HK-2 (cell line): Measurements from ENCODE around the gene KDM4B.
A peak's percentile ranks its signal among the peaks of the same experiment; 100 is the strongest.
"Not testable (repeated sequence)": the region's sequence is repeated elsewhere in the genome, so short reads cannot be mapped to it uniquely, and the experiment has no call there.

Experiments
- DNase-seq: peaks from one replicate; pipeline ENCODE4 v3.0.0-alpha.2; 2018; ENCODE audit not compliant: unreplicated experiment

KDM4B gene

DNA sequence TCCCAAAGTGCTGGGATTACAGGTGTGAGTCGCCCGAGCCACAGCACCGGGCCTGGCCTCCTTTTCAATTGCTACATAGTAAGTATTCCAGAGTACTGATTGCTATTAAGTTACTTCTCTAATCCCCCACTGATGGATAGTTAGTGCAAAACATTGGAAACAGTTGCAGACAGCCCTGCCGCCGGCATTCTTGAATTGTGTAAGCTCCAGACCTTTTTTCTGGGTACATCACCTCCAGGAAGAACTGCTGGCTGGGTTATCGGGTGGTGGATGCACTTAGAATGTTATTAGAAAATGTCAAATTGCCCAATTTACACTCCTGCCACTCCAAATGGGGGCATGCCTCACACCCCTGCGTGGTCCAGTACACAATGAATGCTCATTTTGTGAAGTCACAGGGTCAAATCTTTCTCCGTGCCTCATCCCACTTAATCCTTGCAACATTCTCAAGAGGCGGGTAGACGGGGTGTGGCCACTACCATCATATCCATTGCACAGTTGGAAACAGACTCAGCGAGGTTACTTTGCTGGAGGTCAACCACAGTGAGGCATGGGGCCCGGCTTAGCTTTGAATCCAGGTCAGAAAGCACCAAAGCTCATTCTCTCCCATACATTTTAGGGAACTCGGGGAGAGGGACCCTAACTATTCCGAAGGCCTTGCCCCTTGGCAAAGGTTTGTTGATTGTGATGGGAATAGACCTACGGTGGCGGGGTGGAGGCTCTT, 1.0 kb upstream of the KDM4B start:
- DNase-seq: peak; percentile 58

DNA sequence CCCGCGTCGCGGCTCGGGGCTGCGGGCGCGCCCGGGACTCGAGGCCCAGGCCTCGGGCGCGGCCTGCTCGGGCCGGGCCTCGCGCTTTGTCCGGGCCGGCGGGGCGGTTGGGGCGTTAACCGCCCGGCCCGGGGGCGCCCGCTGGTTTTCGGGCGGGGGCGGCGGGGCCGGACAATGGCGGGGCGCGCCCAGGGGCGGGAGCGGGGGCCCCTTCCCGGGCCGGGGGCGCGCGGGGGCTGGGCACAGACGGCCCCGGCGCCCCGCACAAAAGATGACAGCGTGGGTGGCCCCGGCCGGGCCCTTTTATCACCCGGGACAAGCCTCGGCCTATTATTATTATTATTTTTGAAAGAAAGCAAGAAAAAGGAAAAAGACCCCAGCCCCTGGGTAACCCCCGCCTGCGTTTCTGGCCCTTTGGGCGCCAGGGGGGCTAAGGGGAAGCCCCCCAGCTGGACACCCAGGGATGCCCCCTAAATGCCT, 419 bp downstream of the KDM4B start:
- no peak for DNase-seq

DNA sequence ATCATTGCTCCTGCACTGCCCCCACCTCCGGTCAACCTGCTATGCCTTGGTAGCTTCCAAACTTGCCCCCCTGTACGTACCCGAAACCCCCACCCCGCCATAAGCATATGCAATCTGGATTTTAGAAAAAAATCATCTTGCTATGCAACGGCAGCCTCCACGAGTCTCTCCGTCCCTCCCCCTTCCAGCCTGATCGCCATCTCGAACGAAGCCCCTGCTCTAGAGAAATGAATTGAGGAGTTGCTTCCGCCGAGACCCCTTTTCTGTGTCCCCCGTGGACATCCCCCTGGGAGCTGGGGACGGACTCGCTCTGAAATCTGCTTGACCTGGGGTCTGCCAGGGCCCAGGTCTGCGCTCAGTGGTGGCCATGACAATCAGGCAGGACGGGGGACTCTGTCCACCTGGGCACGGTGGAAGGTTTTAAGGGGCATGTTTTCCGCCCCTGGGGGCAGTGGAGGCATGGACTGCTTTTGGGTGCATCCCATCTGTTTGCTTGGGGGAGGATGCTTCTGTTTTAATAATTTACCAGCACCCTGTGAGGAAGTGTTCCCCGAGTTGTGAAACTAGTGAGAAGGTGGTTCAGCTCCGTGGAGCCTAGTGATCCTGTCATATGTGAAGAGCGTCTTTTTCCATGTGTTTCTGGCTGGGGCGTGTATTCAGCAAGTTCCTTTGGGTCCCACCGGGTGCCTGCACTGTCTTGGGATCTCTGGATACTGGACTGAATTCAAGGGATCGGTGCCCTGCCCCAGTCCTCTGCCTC, 1.0 kb downstream of the KDM4B start:
- no peak for DNase-seq

DNA sequence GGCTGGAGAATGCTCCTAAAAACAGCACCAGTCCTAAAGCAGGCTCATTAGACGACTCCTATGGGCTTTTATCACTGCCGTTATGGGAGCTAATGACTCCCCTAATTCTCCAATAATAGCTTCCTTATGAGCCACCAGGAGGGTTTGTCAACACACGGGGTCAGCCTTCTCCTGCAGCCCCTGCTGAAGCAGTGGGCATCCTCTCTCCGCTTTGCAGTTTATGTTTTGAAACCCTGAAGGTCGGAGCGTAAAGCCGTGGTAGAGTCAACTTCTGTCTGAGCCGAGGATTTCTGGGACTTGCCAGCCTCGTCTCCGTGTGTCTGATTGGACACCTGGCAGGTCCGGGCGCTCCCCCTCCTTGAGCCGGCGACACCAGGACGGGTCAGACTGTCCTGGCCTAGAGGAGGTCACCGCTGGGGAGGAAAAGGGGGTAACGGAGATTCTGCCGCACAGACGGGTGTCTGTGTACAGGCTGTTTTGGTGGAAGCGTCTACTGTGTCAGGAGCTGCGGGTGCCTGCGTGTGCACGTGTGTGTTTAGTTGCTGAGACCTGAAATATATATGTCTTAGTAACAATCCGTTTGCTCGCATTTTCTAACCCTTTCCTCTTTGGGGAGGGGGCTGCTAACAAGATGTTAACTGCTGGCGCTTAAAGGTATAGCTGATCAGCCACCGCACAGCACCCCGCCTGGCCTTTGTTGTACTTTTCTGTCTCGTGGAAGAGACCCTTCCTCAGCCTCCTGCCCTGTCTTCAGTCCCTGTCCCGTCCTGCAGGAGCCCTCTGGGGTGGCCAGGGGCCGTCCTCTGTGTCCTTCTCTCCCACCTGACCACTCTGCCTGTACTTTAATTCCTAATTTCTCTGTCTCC, 1.9 kb downstream of the KDM4B start:
- no peak for DNase-seq

DNA sequence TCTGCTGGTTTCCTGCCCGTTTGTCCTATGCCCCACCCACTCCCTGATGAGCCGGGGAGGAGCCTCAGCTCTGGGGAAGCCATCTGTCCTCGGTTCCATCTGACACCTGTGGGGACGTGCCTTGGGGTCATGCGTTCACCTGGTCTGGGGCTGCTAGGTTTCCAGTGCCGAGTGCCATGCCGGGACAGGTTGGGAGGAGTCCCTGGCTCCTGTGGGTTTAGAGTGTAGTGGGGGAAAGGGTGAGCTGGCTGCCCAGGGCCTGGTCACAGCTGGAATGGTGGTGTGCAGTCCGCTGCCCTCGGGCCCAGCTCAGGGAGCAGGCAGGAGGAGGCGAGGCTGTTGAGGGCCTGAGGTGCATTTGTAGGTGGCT, 2.5 kb downstream of the KDM4B start:
- DNase-seq: no peak

DNA sequence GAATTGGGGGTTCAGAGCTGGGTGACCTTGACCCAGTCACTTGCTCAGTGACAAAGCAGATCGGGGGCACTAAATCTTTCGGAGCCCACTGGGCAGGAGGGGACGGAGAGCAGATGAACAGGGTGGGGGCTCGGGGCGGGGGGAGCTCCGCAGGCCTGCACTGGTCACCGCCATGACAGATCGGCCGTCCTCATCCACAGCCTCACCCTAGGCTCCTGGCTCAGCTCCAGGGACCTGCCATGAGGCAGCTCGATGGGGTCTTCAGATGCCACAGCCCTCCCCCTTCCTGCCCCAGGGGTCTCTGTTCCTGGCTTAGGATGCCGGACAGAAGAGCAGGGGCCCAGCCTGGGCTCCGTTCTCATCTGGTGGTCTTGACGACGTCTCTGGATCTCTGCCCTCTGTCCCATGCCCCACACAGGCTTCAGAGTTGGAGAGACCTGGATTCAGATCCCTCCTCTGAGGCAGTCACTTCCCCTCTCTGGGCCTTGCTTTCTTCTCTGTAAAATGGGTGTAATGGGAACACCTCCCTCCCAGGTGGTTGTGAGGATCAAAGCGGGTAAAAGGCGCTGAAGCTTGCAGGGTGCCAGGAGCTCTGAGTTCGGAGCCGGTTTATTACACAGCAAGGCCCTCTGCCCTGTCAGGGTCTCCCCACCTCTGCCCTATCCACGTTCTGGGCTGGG, 3.0 kb downstream of the KDM4B start:
- no peak for DNase-seq

DNA sequence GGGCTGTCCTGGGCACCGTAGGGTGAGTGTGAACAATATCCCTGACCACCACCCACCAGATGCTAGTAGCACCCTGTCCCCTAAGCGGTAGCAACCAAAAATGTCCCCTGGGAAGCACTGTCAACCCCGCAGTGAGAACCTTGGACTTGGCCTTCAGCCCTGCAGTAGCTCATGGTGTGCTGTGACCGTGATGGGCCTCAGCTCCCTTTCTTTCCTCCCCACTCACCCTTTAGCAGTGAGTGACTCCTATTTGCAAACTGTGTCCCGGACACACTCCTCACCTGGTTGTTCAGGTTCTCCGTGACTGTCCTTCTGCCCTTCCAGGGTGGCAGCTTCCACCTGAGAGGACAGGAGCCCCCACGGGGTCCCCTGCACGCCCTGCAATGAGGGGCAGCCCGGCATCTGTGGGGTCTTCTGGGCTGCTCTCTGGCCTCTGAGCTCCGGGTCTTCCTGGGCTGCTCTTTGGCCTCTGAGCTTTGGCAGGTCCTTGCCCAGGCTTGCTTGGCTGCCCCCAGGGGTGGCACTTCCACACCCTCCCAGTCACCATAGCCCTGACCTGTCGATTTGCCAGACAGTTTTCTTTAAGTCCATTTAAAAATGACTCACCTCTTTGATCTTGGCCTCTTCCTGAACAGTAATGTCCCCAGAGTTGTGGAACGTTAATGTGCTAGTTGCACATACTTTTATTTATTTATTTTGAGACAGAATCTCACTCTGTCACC, 3.8 kb downstream of the KDM4B start:
- DNase-seq: no peak

DNA sequence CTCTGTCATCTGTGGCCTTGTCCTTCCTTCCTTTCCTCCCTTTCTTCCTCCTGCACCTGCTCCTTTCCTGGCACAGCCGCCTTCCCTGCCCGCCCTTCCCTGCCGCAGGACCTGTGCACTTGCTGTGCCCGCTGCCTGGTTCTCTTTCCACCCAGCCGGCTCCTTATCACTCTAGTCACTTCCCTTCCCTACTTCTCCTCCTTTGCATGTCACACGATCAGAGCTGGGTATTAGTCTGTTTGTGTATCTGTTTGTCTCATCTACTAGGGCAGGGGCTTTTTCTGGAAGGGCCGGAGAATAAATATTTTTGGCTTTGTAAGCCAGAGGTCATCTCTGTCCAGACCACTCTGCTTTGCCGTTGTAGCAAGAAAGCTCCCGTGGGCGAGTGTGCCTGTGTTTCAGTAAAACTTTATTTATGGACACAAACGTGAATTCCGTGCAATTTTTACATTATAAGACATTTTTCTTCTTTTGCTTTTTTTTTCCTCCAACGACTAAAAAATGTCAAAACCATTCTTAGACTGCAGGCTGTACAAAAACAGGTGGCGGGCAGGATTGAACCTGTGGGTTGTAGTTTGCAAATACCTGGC, 6.1 kb downstream of the KDM4B start:
- no peak for DNase-seq

DNA sequence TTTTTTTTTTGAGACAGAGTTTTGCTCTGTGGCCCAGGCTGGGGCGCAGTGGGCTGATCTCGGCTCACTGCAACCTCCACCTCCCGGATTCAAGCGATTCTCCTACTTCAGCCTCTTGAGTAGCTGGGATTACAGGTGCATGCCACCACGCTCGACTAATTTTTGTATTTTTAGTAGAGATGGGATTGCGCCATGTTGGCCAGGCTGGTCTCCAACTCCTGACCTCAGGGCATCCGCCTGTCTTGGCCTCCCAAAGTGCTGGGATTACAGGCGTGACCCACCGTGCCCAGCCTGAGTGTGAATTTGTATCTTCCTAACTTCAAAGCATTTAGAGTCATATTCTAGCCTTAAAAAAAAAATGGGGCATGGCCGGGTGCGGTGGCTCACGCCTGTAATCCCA, 6.7 kb downstream of the KDM4B start:
- DNase-seq: not testable (repeated sequence)

DNA sequence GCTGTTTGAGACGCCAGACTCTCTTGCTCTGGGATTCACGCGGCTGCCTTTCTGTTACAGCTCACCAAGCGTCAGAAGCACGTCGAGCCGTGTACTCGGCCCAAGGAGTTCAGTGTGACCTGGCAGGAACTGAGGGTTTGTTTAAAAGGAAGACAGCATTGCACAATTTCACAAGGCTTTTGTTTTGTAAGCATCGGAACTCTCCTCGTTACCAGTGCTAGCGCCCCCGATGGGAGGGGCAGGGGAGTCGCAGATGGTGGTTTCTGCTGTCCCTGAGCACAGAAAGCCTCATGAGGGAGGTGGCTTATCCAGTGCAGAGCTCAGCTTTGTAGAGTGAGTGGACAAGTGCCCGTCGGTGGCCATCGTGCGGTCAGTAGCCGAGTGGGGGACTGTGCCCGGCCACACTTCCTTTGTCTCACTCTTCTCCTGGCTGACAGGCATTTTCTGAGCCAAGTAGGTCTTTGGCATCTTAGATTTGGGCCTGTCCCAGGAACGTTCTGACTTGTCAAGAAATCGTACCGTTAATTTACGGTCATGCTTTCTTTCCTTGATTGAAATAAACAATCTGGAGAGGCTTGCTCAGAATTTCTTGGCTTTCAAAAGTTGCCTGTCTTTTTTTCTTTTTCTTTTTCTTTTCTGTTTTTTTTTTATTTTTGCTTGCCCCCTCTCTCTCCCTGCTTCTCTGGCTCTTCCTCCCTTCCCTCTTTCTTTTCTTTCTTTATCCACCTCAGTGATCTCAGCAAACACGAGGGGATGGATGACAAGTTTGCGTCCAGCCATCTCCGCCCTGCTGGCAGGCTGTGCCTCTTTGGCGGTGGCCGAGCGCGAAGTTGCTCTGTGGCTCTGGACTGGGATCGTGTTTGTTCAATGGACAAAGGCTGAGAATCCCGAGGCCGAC, 7.7 kb downstream of the KDM4B start:
- DNase-seq: peak; percentile 49

DNA sequence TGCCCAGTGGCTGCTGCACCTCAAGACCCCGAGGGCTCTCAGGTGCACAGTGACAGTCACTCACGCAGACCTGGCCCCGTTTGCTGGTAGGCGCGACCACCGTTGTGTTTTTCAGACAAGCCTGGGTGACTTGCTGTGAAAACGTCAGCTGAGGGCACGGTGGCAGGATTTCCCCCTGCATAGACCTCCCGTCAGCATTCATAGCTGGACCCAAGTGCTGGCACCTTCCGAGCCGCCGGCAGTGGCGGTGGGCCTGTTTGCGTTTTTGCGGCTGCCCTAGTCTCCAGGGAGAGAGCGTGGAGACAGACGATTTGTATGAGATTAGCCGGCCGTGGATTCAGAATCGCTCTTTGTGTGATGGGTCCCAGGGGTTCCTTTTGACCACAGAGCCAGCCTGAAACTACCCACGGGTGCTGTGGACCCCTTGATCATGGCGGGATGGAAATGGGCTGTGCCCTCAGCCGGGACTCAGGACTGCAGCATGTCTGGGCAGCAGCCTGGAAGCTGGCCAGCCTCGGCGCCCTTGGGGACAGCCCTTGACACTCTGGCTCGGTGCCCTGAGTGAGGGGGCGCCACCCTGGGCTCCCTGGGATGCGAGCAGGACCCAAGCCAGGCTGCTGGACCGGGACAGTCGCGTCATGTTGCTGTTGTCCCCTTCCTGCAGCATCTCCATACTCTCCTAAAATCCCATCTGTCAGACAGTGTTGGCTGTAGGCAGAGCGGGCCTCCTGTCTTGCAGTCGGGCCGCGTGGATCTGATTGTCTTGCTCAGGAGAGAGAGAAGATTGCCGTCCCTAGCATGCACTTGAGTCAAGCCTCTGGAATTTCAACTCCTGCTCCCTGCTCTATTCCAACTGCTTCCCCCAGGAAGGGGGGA, 8.6 kb downstream of the KDM4B start:
- no peak for DNase-seq

DNA sequence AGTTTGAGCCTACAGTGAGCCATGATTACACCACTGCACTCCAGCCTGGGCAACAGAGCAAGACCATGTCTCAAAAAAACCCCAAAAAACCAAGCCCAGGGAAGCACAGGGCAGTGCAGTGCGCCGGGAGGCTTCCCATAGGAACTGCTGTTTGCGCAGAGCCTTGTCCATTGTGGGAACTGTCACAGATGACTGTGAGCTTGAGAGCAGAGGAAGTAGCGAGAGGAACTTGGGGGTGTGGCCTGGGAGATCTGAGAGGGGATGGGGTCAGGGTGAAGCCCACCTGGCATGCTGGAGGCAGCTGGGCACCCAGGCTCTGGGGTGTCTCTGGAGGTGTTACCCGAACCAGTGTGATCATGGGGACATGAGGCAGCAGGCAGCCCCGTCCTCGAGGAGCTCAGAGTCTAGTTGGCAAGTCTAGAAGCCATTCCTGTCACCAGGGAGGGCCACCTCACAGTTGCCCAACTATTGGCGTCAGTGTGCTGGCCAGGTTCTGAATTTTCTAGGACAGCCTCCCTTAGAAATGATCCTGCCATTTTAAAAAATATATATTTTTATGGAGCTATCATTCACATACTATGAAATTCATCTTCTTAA, 10.4 kb downstream of the KDM4B start:
- DNase-seq: no peak

DNA sequence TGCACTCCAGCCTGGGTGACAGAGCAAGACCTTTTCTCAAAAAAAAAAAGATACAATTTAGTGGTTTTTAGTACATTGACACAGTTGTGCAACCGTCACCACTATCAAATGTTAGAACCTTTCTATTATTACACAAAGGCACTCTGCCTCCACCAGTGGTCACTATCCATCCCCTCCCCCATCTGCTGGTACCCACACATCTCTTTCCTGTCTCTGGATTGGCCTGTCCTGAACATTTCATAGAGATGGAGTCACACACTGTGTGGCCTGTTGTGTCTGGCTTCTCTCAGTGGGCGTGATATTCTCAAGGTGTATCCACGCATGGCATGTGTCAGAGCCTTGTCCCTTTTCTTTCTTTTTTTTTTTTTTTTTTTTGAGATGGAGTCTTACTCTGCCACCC, 11.2 kb downstream of the KDM4B start:
- DNase-seq: no peak

DNA sequence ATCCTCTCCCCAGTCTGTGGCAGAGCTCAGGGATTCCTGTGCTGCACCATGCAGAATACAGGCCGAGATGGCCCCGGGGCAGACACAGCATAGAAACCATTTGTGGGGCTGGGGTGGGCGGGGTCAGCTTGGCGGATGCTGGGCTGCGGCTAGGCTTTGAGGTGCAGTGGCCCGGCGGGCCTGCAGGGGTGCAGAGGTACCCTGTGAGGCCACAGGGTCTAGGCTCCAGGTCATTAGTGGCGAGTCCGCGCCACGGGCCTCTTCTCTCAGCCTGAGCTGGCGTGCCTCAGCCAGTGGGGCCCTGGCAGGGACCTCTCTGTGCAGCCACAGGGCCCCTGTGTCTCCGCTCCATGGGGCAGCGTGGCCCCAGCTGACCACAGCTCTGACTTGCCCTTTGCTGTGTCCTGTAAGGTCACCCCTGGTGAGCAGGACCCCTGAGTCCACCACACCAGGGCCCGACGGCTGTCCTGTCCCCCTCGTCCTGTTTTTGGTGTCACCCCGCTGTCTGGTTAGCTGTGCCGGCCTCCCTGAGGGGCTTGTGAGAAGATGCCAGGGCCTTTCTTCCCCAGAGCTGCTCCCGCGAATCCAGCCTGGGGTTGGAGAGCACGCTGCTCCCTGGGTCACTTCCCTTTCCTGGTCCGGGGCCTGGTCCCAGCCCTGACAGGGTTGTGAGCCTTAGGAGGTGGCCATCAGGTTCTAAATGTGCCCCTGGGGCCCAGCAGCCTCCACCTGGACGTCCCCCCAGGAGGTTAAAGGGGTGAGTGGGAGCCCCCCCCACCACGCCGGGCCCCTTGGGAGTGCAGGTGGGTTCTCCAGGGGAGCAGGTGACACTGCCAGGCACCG, 12.1 kb downstream of the KDM4B start:
- DNase-seq: no peak

DNA sequence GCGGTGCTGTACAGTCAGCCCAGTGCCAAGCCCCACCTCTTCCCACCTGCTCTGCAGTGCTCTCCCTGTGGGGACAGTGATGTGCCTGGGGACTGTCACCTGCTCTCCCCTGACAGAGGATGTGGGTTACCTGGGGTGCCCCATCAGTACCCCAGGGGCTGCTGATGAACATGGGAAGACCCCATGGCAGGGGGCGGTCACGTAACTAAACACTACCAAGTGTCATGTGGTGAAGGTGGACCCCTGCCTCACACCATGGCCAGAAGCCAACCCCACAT, 12.7 kb downstream of the KDM4B start:
- DNase-seq: no peak

DNA sequence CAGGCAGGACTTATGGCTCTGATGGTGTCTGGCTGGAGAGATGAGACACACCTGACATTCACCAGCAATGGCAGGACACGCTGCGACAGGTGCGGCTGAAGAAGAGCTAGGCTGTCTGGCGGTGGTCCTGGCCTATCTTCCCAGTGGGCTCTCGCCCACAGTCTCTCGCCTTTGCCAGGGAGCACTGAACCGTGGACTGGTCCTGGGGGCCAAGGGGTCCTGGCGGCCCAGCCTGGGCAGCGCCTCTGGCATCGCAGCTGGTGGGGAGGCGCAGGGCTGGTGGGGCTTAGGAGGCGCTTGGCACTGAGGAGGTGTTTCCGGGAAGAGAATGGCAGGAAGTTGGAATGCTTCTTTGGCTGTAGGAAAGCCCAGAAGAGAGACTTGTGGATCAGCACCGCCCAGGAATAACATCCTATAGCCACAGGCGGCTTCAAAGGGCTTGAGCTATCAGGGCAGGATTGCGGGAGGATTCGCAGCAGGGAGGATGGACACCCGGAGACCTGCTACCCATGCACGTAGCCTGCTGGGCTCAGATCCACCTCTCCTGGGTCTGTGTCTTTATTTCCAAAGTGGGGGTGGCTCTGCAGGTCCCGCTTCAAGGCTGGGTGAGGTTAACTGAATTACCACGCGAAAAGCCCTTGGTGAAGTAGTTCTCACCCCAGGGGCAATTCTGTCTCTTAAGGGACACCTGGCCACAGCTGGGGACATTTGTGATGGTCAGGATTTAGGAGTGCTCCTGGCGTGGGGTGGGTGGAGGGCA, 14.6 kb downstream of the KDM4B start:
- DNase-seq: no peak

DNA sequence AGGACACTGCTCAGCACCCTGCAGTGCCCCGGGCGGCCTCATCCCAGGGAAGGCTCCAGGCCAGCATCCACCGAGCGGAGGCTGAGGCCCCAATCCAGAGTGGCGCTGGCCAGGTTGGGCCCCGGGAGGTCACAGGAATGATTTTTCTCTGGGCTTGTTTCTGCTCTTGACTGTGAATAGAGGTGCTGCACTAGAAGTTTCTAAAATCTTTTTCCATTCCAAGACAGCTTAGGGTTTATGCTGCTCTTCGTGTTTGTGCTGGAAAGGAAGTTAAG, 15.1 kb downstream of the KDM4B start:
- no peak for DNase-seq
